GM12878 (cell line): ENCODE measurements around the gene HP1BP3.

Experiments used
- BHLHE40 ChIP-seq, 2 experiments: fragments of 450-650 bp in 1 of 2; IDR thresholded peaks; 2 replicates each; pipeline ENCODE4 v1.6.1; 2011 to 2017; ENCODE audit warnings: low read depth in 2 of 2, borderline replicate concordance in 1 of 2, improper control_type of control experiment in 1 of 2, low read length in 1 of 2, mild to moderate bottlenecking in 1 of 2
- EP300 ChIP-seq, 2 experiments: fragments of 150-350 bp in 1 of 2; IDR thresholded peaks; 2 replicates each; pipeline ENCODE4 v1.6.1; 2011 to 2012; ENCODE audit warnings: low read depth in 2 of 2, low read length in 2 of 2, borderline replicate concordance in 1 of 2, improper control_type of control experiment in 1 of 2, inconsistent platforms in 1 of 2; ENCODE audit not compliant: control insufficient read depth in 1 of 2
- RCOR1 ChIP-seq: conservative IDR thresholded peaks from 2 replicates; pipeline ENCODE4 v1.6.1; 2012; ENCODE audit warnings: low read depth, low read length, improper control_type of control experiment
- RELA ChIP-seq: fragments of 450-650 bp; IDR thresholded peaks from 2 replicates; pipeline ENCODE4 v1.8.0; 2014; ENCODE audit warnings: borderline replicate concordance; ENCODE audit not compliant: partially characterized antibody
- TF ChIP-seq, protein P1 (sequence below), 3 experiments: IDR thresholded peaks in 2 of 3; conservative IDR thresholded peaks in 1 of 3; 2 replicates each; pipeline ENCODE4 v1.5.1; 2011; ENCODE audit warnings: low read depth in 3 of 3, low read length in 3 of 3, mild to moderate bottlenecking in 3 of 3, control low read depth in 2 of 3, moderate library complexity in 2 of 3, inconsistent platforms in 1 of 3, mixed read lengths in 1 of 3; ENCODE audit not compliant: control insufficient read depth in 2 of 3, insufficient read depth in 1 of 3; ENCODE audit errors: extremely low read depth in 1 of 3
- TF ChIP-seq, protein P2 (sequence below): fragments of 450-650 bp; IDR thresholded peaks from 2 replicates; pipeline ENCODE4 v1.6.1; 2017; ENCODE audit warnings: mild to moderate bottlenecking
- TF ChIP-seq, protein P3 (sequence below): IDR thresholded peaks from 2 replicates; pipeline ENCODE4 v1.6.1; 2011; ENCODE audit warnings: borderline replicate concordance, low read depth, mild to moderate bottlenecking, moderate library complexity, low read length; ENCODE audit not compliant: insufficient read depth, poor library complexity, severe bottlenecking

DNA sequence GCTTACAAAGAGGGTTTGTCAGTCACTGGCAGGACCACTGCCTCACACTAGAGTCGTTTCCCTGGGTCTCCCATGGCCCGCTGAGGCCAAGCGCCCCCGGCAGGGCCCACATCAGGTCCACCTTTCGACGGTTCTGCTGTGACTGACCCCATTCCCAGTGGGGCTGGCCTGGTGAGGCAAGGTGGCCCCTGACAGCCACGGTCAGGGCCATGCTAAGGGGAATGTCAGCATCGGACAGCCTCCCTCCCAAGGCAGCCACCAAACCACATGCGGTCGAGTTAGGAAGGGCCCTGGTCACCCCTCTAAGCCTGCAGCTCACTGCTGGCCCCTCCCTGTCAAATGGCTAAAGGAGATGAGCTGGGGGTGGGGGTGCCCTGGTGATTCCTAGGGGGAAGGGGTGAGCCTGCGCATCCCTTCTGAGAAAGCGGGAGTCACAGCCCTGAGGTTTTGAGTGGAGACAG lies 66.4 kb downstream of the HP1BP3 start:
- TF ChIP-seq RELA = no peak
- no peak for TF ChIP-seq RCOR1
- no peak for TF ChIP-seq EP300 (IDR thresholded peaks at IDR 0.05; ENCODE audit: borderline replicate concordance in 1 of 2, control insufficient read depth in 1 of 2, low read depth in 2 of 2, low read length in 2 of 2)
- TF ChIP-seq BHLHE40 (IDR thresholded peaks at IDR 0.05; ENCODE audit: borderline replicate concordance in 1 of 2, low read depth in 2 of 2, low read length in 1 of 2) = no peak
- TF ChIP-seq, protein P1, sequence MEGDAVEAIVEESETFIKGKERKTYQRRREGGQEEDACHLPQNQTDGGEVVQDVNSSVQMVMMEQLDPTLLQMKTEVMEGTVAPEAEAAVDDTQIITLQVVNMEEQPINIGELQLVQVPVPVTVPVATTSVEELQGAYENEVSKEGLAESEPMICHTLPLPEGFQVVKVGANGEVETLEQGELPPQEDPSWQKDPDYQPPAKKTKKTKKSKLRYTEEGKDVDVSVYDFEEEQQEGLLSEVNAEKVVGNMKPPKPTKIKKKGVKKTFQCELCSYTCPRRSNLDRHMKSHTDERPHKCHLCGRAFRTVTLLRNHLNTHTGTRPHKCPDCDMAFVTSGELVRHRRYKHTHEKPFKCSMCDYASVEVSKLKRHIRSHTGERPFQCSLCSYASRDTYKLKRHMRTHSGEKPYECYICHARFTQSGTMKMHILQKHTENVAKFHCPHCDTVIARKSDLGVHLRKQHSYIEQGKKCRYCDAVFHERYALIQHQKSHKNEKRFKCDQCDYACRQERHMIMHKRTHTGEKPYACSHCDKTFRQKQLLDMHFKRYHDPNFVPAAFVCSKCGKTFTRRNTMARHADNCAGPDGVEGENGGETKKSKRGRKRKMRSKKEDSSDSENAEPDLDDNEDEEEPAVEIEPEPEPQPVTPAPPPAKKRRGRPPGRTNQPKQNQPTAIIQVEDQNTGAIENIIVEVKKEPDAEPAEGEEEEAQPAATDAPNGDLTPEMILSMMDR (IDR thresholded peaks at IDR 0.05 in 2 of 3, conservative IDR thresholded peaks at IDR 0.05 in 1 of 3; ENCODE audit: control insufficient read depth in 2 of 3, extremely low read depth in 1 of 3, insufficient read depth in 1 of 3, low read depth in 3 of 3, low read length in 3 of 3) = no peak
- TF ChIP-seq, protein P2, sequence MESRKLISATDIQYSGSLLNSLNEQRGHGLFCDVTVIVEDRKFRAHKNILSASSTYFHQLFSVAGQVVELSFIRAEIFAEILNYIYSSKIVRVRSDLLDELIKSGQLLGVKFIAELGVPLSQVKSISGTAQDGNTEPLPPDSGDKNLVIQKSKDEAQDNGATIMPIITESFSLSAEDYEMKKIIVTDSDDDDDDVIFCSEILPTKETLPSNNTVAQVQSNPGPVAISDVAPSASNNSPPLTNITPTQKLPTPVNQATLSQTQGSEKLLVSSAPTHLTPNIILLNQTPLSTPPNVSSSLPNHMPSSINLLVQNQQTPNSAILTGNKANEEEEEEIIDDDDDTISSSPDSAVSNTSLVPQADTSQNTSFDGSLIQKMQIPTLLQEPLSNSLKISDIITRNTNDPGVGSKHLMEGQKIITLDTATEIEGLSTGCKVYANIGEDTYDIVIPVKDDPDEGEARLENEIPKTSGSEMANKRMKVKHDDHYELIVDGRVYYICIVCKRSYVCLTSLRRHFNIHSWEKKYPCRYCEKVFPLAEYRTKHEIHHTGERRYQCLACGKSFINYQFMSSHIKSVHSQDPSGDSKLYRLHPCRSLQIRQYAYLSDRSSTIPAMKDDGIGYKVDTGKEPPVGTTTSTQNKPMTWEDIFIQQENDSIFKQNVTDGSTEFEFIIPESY = no peak
- TF ChIP-seq, protein P3, sequence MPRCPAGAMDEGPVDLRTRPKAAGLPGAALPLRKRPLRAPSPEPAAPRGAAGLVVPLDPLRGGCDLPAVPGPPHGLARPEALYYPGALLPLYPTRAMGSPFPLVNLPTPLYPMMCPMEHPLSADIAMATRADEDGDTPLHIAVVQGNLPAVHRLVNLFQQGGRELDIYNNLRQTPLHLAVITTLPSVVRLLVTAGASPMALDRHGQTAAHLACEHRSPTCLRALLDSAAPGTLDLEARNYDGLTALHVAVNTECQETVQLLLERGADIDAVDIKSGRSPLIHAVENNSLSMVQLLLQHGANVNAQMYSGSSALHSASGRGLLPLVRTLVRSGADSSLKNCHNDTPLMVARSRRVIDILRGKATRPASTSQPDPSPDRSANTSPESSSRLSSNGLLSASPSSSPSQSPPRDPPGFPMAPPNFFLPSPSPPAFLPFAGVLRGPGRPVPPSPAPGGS = no peak
